Stimulated activated CD8-positive, alpha-beta memory T cell treated with anti-CD3 and anti-CD28 coated beads, Interleukin-7, amount 100 ng/mL, for 24 hours (primary cell): ENCODE results near the gene PCDHGA6.
A peak's percentile ranks its signal among the peaks of the same experiment; 100 is the strongest.
"Not testable (repeated sequence)": the region's sequence is repeated elsewhere in the genome, so short reads cannot be mapped to it uniquely, and the experiment has no call there.

Source experiments
- DNase-seq: peaks from one replicate; pipeline ENCODE4 v3.0.0-alpha.2; 2020; ENCODE audit warnings: low read depth

Gene PCDHGA6

GRCh38 chr5:141373673-141374317 is at the start of gene PCDHGA6:
Gene PCDHGA6, plus strand, starts transcription at chr5:141373891. Its CDS starts 193 bp downstream, at chr5:141374084.
- DNase-seq, result no peak

GRCh38 chr5:141326088-141326854 is 47.4 kb upstream of the PCDHGA6 start:
- peak; percentile 52 for DNase-seq

GRCh38 chr5:141328231-141328630 is 45.5 kb upstream of the PCDHGA6 start:
- DNase-seq, result no peak

- no peak for DNase-seq
Measured at GRCh38 chr5:141330299-141331080, 43.2 kb upstream of the PCDHGA6 start, which contains the start of gene PCDHGA1. Gene PCDHGA1, plus strand, starts transcription at chr5:141330514.

GRCh38 chr5:141332571-141332970 is 41.1 kb upstream of the PCDHGA6 start:
- DNase-seq, result not testable (repeated sequence)

- no peak for DNase-seq
Measured at GRCh38 chr5:141338538-141339306, 35.0 kb upstream of the PCDHGA6 start, which contains the start of gene PCDHGA2. Gene PCDHGA2, plus strand, starts transcription at chr5:141338760.

GRCh38 chr5:141340781-141341354 is 32.8 kb upstream of the PCDHGA6 start:
- DNase-seq, result not testable (repeated sequence)

- DNase-seq, result no peak
Measured at GRCh38 chr5:141342773-141343172, 30.9 kb upstream of the PCDHGA6 start.

- DNase-seq, result no peak
Measured at GRCh38 chr5:141343242-141343952, 30.3 kb upstream of the PCDHGA6 start, which contains the start of gene PCDHGA3. Gene PCDHGA3, plus strand, starts transcription at chr5:141343829. Its CDS starts 205 bp downstream, at chr5:141344034.

- no peak for DNase-seq
Measured at GRCh38 chr5:141343953-141344463, 29.7 kb upstream of the PCDHGA6 start.

GRCh38 chr5:141345327-141345726 is 28.4 kb upstream of the PCDHGA6 start:
- no peak for DNase-seq

- not testable (repeated sequence) for DNase-seq
Measured at GRCh38 chr5:141346017-141346416, 27.7 kb upstream of the PCDHGA6 start.

- DNase-seq, result no peak
Measured at GRCh38 chr5:141349917-141350619, 23.6 kb upstream of the PCDHGA6 start, which contains the start of gene PCDHGB1. Gene PCDHGB1, plus strand, starts transcription at chr5:141350099. Its CDS starts 162 bp downstream, at chr5:141350261.

- DNase-seq, result no peak
Measured at GRCh38 chr5:141351591-141351990, 22.1 kb upstream of the PCDHGA6 start.

- DNase-seq, result no peak
Measured at GRCh38 chr5:141354900-141355469, 18.7 kb upstream of the PCDHGA6 start, which contains the start of gene PCDHGA4. Gene PCDHGA4, plus strand, starts transcription at chr5:141355021. Its CDS starts 87 bp downstream, at chr5:141355108.

GRCh38 chr5:141355641-141356040 is 18.1 kb upstream of the PCDHGA6 start:
- DNase-seq, result no peak

- no peak for DNase-seq
Measured at GRCh38 chr5:141356133-141356532, 17.6 kb upstream of the PCDHGA6 start.

GRCh38 chr5:141356950-141357349 is 16.7 kb upstream of the PCDHGA6 start:
- DNase-seq, result no peak
